ENCODE results near the gene WFIKKN1.
A peak's percentile ranks its signal among the peaks of the same experiment; 100 is the strongest.

WFIKKN1 gene

GRCh38 chr16:632486-633335 lies 1.9 kb downstream of the WFIKKN1 start:
- DNase-seq, result no peak
- Histone ChIP-seq H3K27me3 (no peaks in the 10 kb centered on the region), H3K36me3 (peaks cover 10% of the 10 kb centered on the region), H3K4me3 (ENCODE audit: low read depth, low read length) (no peak overlapping the region), H3K4me1 (peaks cover 25% of the 10 kb centered on the region), H3K9me3 (no peaks in the 10 kb centered on the region)
- TF ChIP-seq, protein P1, sequence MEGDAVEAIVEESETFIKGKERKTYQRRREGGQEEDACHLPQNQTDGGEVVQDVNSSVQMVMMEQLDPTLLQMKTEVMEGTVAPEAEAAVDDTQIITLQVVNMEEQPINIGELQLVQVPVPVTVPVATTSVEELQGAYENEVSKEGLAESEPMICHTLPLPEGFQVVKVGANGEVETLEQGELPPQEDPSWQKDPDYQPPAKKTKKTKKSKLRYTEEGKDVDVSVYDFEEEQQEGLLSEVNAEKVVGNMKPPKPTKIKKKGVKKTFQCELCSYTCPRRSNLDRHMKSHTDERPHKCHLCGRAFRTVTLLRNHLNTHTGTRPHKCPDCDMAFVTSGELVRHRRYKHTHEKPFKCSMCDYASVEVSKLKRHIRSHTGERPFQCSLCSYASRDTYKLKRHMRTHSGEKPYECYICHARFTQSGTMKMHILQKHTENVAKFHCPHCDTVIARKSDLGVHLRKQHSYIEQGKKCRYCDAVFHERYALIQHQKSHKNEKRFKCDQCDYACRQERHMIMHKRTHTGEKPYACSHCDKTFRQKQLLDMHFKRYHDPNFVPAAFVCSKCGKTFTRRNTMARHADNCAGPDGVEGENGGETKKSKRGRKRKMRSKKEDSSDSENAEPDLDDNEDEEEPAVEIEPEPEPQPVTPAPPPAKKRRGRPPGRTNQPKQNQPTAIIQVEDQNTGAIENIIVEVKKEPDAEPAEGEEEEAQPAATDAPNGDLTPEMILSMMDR (IDR thresholded peaks at IDR 0.05; ENCODE audit: low read depth, low read length), result no peak

- H3K4me1 ChIP-seq, result peaks cover 30% of the 10 kb centered on the region
- TF ChIP-seq, protein P1 (IDR thresholded peaks at IDR 0.05; ENCODE audit: low read depth, low read length), result no peak
- H3K27me3 ChIP-seq, result no peaks in the 10 kb centered on the region
- no peaks in the 10 kb centered on the region for H3K9me3 ChIP-seq
- no peak for DNase-seq
- no peak overlapping the region for H3K4me3 ChIP-seq (ENCODE audit: low read depth, low read length)
- H3K36me3 ChIP-seq, result peaks cover 10% of the 10 kb centered on the region
Observed at GRCh38 chr16:633336-634050, 2.7 kb downstream of the WFIKKN1 start.

- H3K9me3 ChIP-seq, result no peaks in the 10 kb centered on the region
- H3K36me3 ChIP-seq, result peaks cover 10% of the 10 kb centered on the region
- peaks cover 25% of the 10 kb centered on the region for H3K4me1 ChIP-seq
- H3K27me3 ChIP-seq, result no peaks in the 10 kb centered on the region
- no peak overlapping the region for H3K4me3 ChIP-seq (ENCODE audit: low read depth, low read length)
- TF ChIP-seq, protein P1 (IDR thresholded peaks at IDR 0.05; ENCODE audit: low read depth, low read length), result no peak
- no peak for DNase-seq
Observed at GRCh38 chr16:634051-634670, 3.4 kb downstream of the WFIKKN1 start.

DNA sequence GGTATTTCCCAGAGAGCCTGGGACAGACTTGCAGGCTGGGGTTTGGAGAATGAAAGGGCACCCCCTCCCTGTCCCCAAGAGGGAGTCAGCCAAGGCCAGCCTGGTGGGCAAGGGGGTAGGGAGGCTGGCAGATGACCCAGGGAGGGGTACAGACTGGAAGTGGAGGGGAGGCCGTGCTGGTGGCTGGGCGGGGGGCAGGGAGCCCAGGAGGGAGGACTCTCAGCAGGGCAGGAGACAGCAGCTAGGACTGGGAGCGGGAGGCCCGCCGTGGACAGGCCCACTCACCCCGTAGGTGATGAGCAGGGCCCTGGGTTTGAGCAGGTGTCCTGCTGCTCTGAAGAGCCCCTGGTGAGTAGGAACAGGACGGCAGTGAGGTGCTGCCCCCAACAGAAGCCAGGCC lies 4.2 kb downstream of the WFIKKN1 start:
- H3K4me3 ChIP-seq (ENCODE audit: low read depth, low read length), result peak overlapping the region; percentile 78
- TF ChIP-seq, protein P1 (IDR thresholded peaks at IDR 0.05; ENCODE audit: low read depth, low read length), result no peak
- DNase-seq, result no peak
- H3K4me1 ChIP-seq, result peaks cover 22% of the 10 kb centered on the region
- H3K36me3 ChIP-seq, result peaks cover 10% of the 10 kb centered on the region
- H3K9me3 ChIP-seq, result no peaks in the 10 kb centered on the region
- H3K27me3 ChIP-seq, result no peaks in the 10 kb centered on the region

- Histone ChIP-seq H3K4me3 (ENCODE audit: low read depth, low read length) (peak overlapping the region; percentile 78), H3K36me3 (peaks cover 10% of the 10 kb centered on the region), H3K27me3 (no peaks in the 10 kb centered on the region), H3K9me3 (no peaks in the 10 kb centered on the region), H3K4me1 (peaks cover 15% of the 10 kb centered on the region)
- TF ChIP-seq, protein P1 (IDR thresholded peaks at IDR 0.05; ENCODE audit: low read depth, low read length), result no peak
- DNase-seq, result no peak
Observed at GRCh38 chr16:635573-636205, 4.9 kb downstream of the WFIKKN1 start.

All from BE2C (cell line).